Loucy (cell line): ENCODE results near the gene ELMO1.

Source experiments
- H2AFZ ChIP-seq: fragments of 200-600 bp; sonication (generic); 2 replicates; pipeline ENCODE4 v1.6.0; 2016; ENCODE audit warnings: antibody characterized with exemption, mild to moderate bottlenecking, low read length, moderate library complexity
- H3F3A ChIP-seq: fragments of 200-600 bp; 2 replicates; pipeline ENCODE4 v1.6.0; 2016; ENCODE audit warnings: antibody characterized with exemption, low read depth, mild to moderate bottlenecking
- H3K27me3 ChIP-seq: fragments of 200-600 bp; sonication (generic); 2 replicates; pipeline ENCODE4 v1.6.1; 2014; ENCODE audit warnings: low read length, mild to moderate bottlenecking; ENCODE audit not compliant: insufficient read depth, poor library complexity, severe bottlenecking
- H3K36me3 ChIP-seq: fragments of 200-600 bp; sonication (generic); 2 replicates; pipeline ENCODE4 v1.6.1; 2016; ENCODE audit warnings: low read length; ENCODE audit not compliant: insufficient read depth
- H3K4me1 ChIP-seq: fragments of 200-600 bp; sonication (generic); 2 replicates; pipeline ENCODE4 v1.5.1; 2014; ENCODE audit warnings: low read length, mild to moderate bottlenecking; ENCODE audit not compliant: insufficient read depth, poor library complexity, severe bottlenecking
- H3K4me2 ChIP-seq: fragments of 200-600 bp; sonication (generic); 2 replicates; pipeline ENCODE4 v1.6.0; 2014; ENCODE audit warnings: antibody characterized with exemption, low read length, low read depth, mild to moderate bottlenecking; ENCODE audit not compliant: poor library complexity, severe bottlenecking
- H3K4me3 ChIP-seq: fragments of 200-600 bp; sonication (generic); 2 replicates; pipeline ENCODE4 v1.5.1; 2014; ENCODE audit warnings: low read length, mild to moderate bottlenecking, mixed read lengths; ENCODE audit not compliant: poor library complexity, severe bottlenecking
- H3K79me2 ChIP-seq: fragments of 200-600 bp; sonication (generic); 2 replicates; pipeline ENCODE4 v1.6.1; 2014; ENCODE audit warnings: low read length; ENCODE audit not compliant: insufficient read depth
- H3K9ac ChIP-seq: fragments of 200-600 bp; sonication (generic); 2 replicates; pipeline ENCODE4 v1.6.0; 2014; ENCODE audit warnings: mild to moderate bottlenecking, low read depth, low read length, moderate library complexity; ENCODE audit not compliant: poor library complexity, severe bottlenecking
- H3K9me2 ChIP-seq: fragments of 200-600 bp; sonication (generic); replicated peaks from 2 replicates; pipeline ENCODE4 v1.6.1; 2016; ENCODE audit warnings: low read depth, low read length, mixed read lengths
- H3K9me3 ChIP-seq: fragments of 200-600 bp; sonication (generic); 2 replicates; pipeline ENCODE4 v1.6.1; 2014; ENCODE audit warnings: mild to moderate bottlenecking, antibody characterized with exemption, low read length, low read depth; ENCODE audit not compliant: insufficient read depth
- H4K20me1 ChIP-seq: fragments of 200-600 bp; sonication (generic); 2 replicates; pipeline ENCODE4 v1.6.0; 2014; ENCODE audit warnings: antibody characterized with exemption, low read length, mild to moderate bottlenecking; ENCODE audit not compliant: insufficient read depth, poor library complexity, severe bottlenecking
- EZH2phosphoT487 ChIP-seq: fragments of 200-600 bp; IDR thresholded peaks from 2 replicates; pipeline ENCODE4 v1.6.1; 2018; ENCODE audit warnings: antibody characterized with exemption, mild to moderate bottlenecking, moderate library complexity, borderline replicate concordance
- TF ChIP-seq, protein P1 (sequence below): fragments of 200-600 bp; sonication (generic); conservative IDR thresholded peaks from 2 replicates; pipeline ENCODE4 v1.5.1; 2014; ENCODE audit warnings: mild to moderate bottlenecking, antibody characterized with exemption, low read length

The ELMO1 gene

DNA sequence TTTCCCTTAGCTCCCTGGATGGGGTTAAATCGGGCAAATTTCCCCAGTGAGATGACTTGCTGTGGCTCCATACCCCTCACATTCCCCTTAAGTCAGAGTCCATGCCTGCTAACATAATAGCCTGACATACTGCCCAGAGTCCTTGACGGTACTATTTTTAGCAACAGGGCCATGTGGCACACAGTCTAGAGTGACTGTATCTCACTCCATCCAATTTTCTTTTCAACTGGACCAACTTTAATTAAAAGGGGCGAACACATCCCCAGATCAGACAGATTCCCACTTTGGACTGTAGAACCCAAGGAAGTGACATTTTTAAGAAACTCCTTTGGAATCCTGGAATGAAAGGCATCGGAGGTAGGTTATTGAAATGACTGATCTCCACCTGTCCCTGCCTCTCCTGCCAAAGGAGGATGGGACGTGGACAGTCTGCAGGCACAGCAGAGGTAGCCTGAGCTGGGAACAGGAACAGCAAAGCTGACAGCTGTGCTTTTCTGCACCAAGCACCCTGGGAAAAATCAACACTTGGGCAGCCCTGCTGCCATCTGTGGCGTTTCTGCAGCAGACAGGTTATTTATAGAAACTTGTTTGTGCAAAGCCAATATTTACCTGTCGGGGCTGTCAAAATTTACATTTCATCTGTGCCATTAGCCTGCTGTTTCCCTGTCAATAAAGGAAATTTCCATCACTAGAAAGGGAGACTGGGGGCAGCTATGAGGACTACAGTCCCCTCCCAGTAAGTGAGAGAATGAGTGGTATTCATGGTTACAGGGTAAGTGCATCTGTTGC, 502.9 kb downstream of the ELMO1 start:
- Histone ChIP-seq H4K20me1 (no peaks in the 10 kb centered on the region), H3K9me3 (no peaks in the 10 kb centered on the region), H3K9me2 (no peaks in the 10 kb centered on the region), H2AFZ (no peak overlapping the region), H3K27me3 (no peaks in the 10 kb centered on the region), H3K4me2 (no peak overlapping the region), H3F3A (no peaks in the 10 kb centered on the region), H3K4me1 (no peaks in the 10 kb centered on the region), H3K79me2 (no peaks in the 10 kb centered on the region), H3K9ac (no peak overlapping the region), H3K4me3 (no peak overlapping the region), H3K36me3 (peaks cover 16% of the 10 kb centered on the region; the same call in 1 of the 2 replicates)
- TF ChIP-seq, protein P1, sequence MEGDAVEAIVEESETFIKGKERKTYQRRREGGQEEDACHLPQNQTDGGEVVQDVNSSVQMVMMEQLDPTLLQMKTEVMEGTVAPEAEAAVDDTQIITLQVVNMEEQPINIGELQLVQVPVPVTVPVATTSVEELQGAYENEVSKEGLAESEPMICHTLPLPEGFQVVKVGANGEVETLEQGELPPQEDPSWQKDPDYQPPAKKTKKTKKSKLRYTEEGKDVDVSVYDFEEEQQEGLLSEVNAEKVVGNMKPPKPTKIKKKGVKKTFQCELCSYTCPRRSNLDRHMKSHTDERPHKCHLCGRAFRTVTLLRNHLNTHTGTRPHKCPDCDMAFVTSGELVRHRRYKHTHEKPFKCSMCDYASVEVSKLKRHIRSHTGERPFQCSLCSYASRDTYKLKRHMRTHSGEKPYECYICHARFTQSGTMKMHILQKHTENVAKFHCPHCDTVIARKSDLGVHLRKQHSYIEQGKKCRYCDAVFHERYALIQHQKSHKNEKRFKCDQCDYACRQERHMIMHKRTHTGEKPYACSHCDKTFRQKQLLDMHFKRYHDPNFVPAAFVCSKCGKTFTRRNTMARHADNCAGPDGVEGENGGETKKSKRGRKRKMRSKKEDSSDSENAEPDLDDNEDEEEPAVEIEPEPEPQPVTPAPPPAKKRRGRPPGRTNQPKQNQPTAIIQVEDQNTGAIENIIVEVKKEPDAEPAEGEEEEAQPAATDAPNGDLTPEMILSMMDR = no peak
- no peak for TF ChIP-seq EZH2phosphoT487

DNA sequence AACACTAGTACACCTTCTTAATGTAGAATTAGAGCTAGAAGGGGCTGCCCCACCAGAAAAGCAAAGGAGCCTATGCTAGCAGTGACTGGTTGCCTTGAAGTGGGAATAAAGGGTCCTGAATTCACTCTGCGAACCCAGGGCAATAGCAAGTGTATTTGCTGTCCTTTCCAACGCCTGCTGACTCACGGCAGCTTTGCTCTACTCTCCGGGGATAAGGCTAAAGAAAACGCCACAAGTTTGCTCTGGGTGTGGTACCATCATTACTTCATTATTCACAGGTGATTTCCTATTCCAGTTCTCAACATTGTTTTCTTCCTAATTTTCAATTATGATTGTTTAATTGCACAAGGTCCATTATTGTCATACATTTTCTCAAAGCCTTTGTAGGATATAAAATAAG, 503.8 kb downstream of the ELMO1 start:
- no peaks in the 10 kb centered on the region for H4K20me1 ChIP-seq
- TF ChIP-seq EZH2phosphoT487 = no peak
- TF ChIP-seq, protein P1 = no peak
- H3K79me2 ChIP-seq = no peaks in the 10 kb centered on the region
- no peaks in the 10 kb centered on the region for H3K9me3 ChIP-seq
- no peak overlapping the region for H3K9ac ChIP-seq
- H3F3A ChIP-seq = no peaks in the 10 kb centered on the region
- no peaks in the 10 kb centered on the region for H3K27me3 ChIP-seq
- H3K9me2 ChIP-seq = no peaks in the 10 kb centered on the region
- no peak overlapping the region for H3K4me2 ChIP-seq
- no peaks in the 10 kb centered on the region for H3K4me1 ChIP-seq
- H3K36me3 ChIP-seq = peaks cover 12% of the 10 kb centered on the region; the same call in 1 of the 2 replicates
- H2AFZ ChIP-seq = no peak overlapping the region
- H3K4me3 ChIP-seq = no peak overlapping the region

DNA sequence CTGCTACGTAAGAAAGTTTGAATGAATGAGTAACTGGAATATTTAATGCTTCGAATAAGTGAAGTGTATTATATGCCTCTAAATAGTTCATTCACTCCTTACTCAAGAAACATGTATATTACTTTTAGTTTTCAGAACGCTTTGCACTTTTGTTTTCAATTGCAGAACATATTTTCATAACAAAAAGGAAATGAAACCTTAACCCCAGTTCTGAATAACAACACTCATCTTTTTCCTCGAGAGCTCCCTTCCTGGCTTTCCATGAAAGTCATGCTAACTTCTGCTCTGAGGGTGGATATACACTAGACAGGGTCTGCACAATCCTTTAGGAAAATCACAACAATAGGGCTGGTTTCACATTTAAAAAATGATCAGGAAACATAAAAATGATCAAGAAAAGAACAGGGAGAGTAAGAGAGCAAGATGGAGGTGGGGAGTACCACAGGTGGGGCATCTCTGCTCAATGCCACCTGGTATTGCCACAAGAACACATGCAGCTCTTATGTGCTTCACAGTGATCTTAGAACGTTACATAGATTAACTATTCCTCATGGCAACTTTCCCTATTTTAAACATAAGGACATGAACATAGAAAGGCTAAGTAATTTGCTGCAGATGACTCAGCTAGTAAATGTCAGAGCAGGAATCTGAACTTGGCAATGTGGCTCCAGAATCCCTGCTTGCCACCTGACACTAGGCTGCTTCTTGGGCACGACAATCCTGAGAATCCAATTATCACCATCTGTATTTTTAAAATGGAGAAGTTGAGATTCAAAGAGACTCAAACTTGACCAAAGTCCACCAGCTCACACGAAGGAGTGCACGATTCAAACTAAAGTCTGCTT, 504.9 kb downstream of the ELMO1 start:
- no peak overlapping the region for H3K4me3 ChIP-seq

More for the DNA sequence above, 504.9 kb downstream of the ELMO1 start:
- TF ChIP-seq, protein P1 = no peak
- no peak for TF ChIP-seq EZH2phosphoT487
- H3K79me2 ChIP-seq = no peaks in the 10 kb centered on the region
- H3K9ac ChIP-seq = no peak overlapping the region
- no peak overlapping the region for H2AFZ ChIP-seq
- no peaks in the 10 kb centered on the region for H4K20me1 ChIP-seq
- H3K9me2 ChIP-seq = no peaks in the 10 kb centered on the region
- no peaks in the 10 kb centered on the region for H3K9me3 ChIP-seq
- peaks cover 1% of the 10 kb centered on the region for H3K4me1 ChIP-seq
- no peaks in the 10 kb centered on the region for H3K27me3 ChIP-seq
- H3K36me3 ChIP-seq = peaks cover 3% of the 10 kb centered on the region; the same call in 1 of the 2 replicates
- no peaks in the 10 kb centered on the region for H3F3A ChIP-seq
- no peak overlapping the region for H3K4me2 ChIP-seq
